Neuronal stem cell (in vitro differentiated cells): ENCODE measurements around the gene RIOK2. TPM values are rescaled to one million over a fixed set of nuclear protein-coding genes. Genes with fewer than 3 reads are reported as not detected.

Experiments
- DNase-seq: peaks from one replicate; pipeline ENCODE4 v3.0.0-alpha.2; 2013; ENCODE audit warnings: low spot score
- H2AFZ ChIP-seq: one replicate; pipeline ENCODE4 v1.6.1; 2013; ENCODE audit warnings: mild to moderate bottlenecking, low read length, inconsistent platforms
- H2AK5ac ChIP-seq: 2 replicates; pipeline ENCODE4 v1.6.1; 2013; ENCODE audit warnings: low read depth, mild to moderate bottlenecking, inconsistent platforms, low read length, moderate library complexity, mixed read lengths
- H2BK120ac ChIP-seq: 2 replicates; pipeline ENCODE4 v1.6.1; 2013; ENCODE audit warnings: low read depth, mild to moderate bottlenecking, inconsistent platforms, low read length, moderate library complexity, mixed read lengths
- H2BK12ac ChIP-seq: one replicate; pipeline ENCODE4 v1.6.1; 2013; ENCODE audit warnings: low read length, inconsistent platforms
- H2BK15ac ChIP-seq: 2 replicates; pipeline ENCODE4 v1.6.1; 2013; ENCODE audit warnings: mild to moderate bottlenecking, low read length, inconsistent platforms, mixed read lengths
- H2BK5ac ChIP-seq: one replicate; pipeline ENCODE4 v1.6.1; 2013; ENCODE audit warnings: inconsistent platforms, mild to moderate bottlenecking, low read length, moderate library complexity
- H3K14ac ChIP-seq: one replicate; pipeline ENCODE4 v1.6.1; 2013; ENCODE audit warnings: low read length, inconsistent platforms
- H3K18ac ChIP-seq: 2 replicates; pipeline ENCODE4 v1.6.1; 2013; ENCODE audit warnings: low read length, inconsistent platforms
- H3K23ac ChIP-seq: 2 replicates; pipeline ENCODE4 v1.6.1; 2013; ENCODE audit warnings: low read depth, mild to moderate bottlenecking, mixed read lengths, low read length, inconsistent platforms; ENCODE audit not compliant: poor library complexity
- H3K27ac ChIP-seq: replicated peaks from 3 replicates; pipeline ENCODE4 v1.5.1; 2013; ENCODE audit warnings: low read length, inconsistent platforms
- H3K27me3 ChIP-seq, 3 experiments: 2 replicates each; pipeline ENCODE4 v1.6.1; 2013; ENCODE audit warnings: low read length in 3 of 3, mild to moderate bottlenecking in 2 of 3, inconsistent platforms in 1 of 3, low read depth in 1 of 3, mixed read lengths in 1 of 3, moderate library complexity in 1 of 3; ENCODE audit not compliant: control insufficient read depth in 3 of 3, insufficient read depth in 3 of 3
- H3K36me3 ChIP-seq, 2 donors: replicated peaks in 1 of 2; 2 replicates each; pipeline ENCODE4 v1.6.1; 2013; ENCODE audit warnings: low read length in 2 of 2; ENCODE audit not compliant: control insufficient read depth in 2 of 2, insufficient read depth in 2 of 2
- H3K4ac ChIP-seq: 2 replicates; pipeline ENCODE4 v1.6.1; 2013; ENCODE audit warnings: inconsistent platforms, mild to moderate bottlenecking, low read length, moderate library complexity
- H3K4me1 ChIP-seq, 2 donors: 1 replicate in 1 of 2; 2 replicates in 1 of 2; pipeline ENCODE4 v1.6.1; 2013; ENCODE audit warnings: low read length in 2 of 2, low read depth in 1 of 2; ENCODE audit not compliant: control insufficient read depth in 2 of 2, insufficient read depth in 1 of 2
- H3K4me2 ChIP-seq: one replicate; pipeline ENCODE4 v1.6.1; 2013; ENCODE audit warnings: mild to moderate bottlenecking, low read length, inconsistent platforms; ENCODE audit not compliant: insufficient read depth, poor library complexity, severe bottlenecking
- H3K4me3 ChIP-seq, 2 donors: 2 replicates each; pipeline ENCODE4 v1.5.1; 2013; ENCODE audit warnings: low read length in 2 of 2, mild to moderate bottlenecking in 2 of 2, inconsistent platforms in 1 of 2, moderate library complexity in 1 of 2
- H3K79me1 ChIP-seq: one replicate; pipeline ENCODE4 v1.6.1; 2013; ENCODE audit warnings: low read depth, mild to moderate bottlenecking, inconsistent platforms, low read length, moderate library complexity
- H3K9ac ChIP-seq: one replicate; pipeline ENCODE4 v1.6.1; 2013; ENCODE audit warnings: mild to moderate bottlenecking, low read depth, low read length, inconsistent platforms; ENCODE audit not compliant: poor library complexity
- H3K9me3 ChIP-seq, 2 donors: replicated peaks in 1 of 2; 2 replicates each; pipeline versions ENCODE3 to v1.6.1; 2013; ENCODE audit warnings: low read length in 2 of 2, mild to moderate bottlenecking in 2 of 2, inconsistent platforms in 1 of 2, low read depth in 1 of 2, mixed read lengths in 1 of 2, moderate library complexity in 1 of 2; ENCODE audit not compliant: control insufficient read depth in 2 of 2, insufficient read depth in 1 of 2
- H4K8ac ChIP-seq: one replicate; pipeline ENCODE4 v1.6.1; 2013; ENCODE audit warnings: low read depth, mild to moderate bottlenecking, inconsistent platforms, low read length, moderate library complexity
- H4K91ac ChIP-seq: one replicate; pipeline ENCODE4 v1.6.1; 2013; ENCODE audit warnings: low read length, low read depth, mild to moderate bottlenecking, inconsistent platforms; ENCODE audit not compliant: poor library complexity
- WGBS, 2 donors: extraction: QIAGEN DNeasy Blood & Tissue Kit; methylation state at CpG; one replicate each; pipeline ENCODE4 v1.1.7; 2013; ENCODE audit warnings: missing lambda C conversion rate in 2 of 2, mixed read lengths in 1 of 2; ENCODE audit not compliant: insufficient read length in 2 of 2, insufficient replicate concordance in 1 of 2; ENCODE audit errors: extremely low coverage in 2 of 2; 5-methylcytosine and 5-hydroxymethylcytosine counted together
- small RNA-seq: library from polyadenylated mRNA; stranded (forward); fragments of <200 nt; extraction: miRNeasy Mini kit (QIAGEN cat#:217004); gene quantifications from one replicate; pipeline ENCODE3, GENCODE V24; 2013; ENCODE audit not compliant: insufficient read depth

The RIOK2 gene

GRCh38 chr5:97111616-97112015 is 71.4 kb downstream of the RIOK2 start:
- H3K4ac ChIP-seq, result no peak overlapping the region
- H3K18ac ChIP-seq, result no peak overlapping the region
- H3K9me3 ChIP-seq, result no peaks in the 10 kb centered on the region
- H4K91ac ChIP-seq, result no peak overlapping the region
- no peak overlapping the region for H3K4me2 ChIP-seq
- no peak overlapping the region for H3K27ac ChIP-seq
- no peaks in the 10 kb centered on the region for H3K27me3 ChIP-seq
- no peaks in the 10 kb centered on the region for H3K79me1 ChIP-seq
- H3K14ac ChIP-seq, result no peak overlapping the region
- H3K36me3 ChIP-seq, result peaks cover 0 to 10% of the 10 kb centered on the region in 2 donors
- H2AK5ac ChIP-seq, result no peak overlapping the region
- no peak overlapping the region for H2BK5ac ChIP-seq
- no peak overlapping the region for H2BK120ac ChIP-seq
- no CpG with 5 or more reads among the region's 4 CpGs for WGBS, 2 donors
- no peak overlapping the region for H2BK12ac ChIP-seq
- H2AFZ ChIP-seq, result no peak overlapping the region
- H4K8ac ChIP-seq, result no peak overlapping the region
- H3K4me3 ChIP-seq, result no peak overlapping the region
- no peak overlapping the region for H2BK15ac ChIP-seq
- H3K23ac ChIP-seq, result no peak overlapping the region
- peaks cover 0 to 4% of the 10 kb centered on the region in 2 donors for H3K4me1 ChIP-seq
- DNase-seq, result no peak
- no peak overlapping the region for H3K9ac ChIP-seq

GRCh38 chr5:97111004-97111403 is 72.0 kb downstream of the RIOK2 start:
- H3K9ac ChIP-seq, result no peak overlapping the region

More at GRCh38 chr5:97111004-97111403, 72.0 kb downstream of the RIOK2 start:
- H3K27ac ChIP-seq, result no peak overlapping the region
- H2BK12ac ChIP-seq, result no peak overlapping the region
- no peaks in the 10 kb centered on the region for H3K27me3 ChIP-seq
- H3K79me1 ChIP-seq, result no peaks in the 10 kb centered on the region
- no peak overlapping the region for H3K4ac ChIP-seq
- no peak overlapping the region for H2BK5ac ChIP-seq
- H3K4me2 ChIP-seq, result no peak overlapping the region
- H2BK120ac ChIP-seq, result no peak overlapping the region
- H3K18ac ChIP-seq, result no peak overlapping the region
- H2BK15ac ChIP-seq, result no peak overlapping the region
- H3K4me3 ChIP-seq, result no peak overlapping the region
- H3K9me3 ChIP-seq, result no peaks in the 10 kb centered on the region
- H3K4me1 ChIP-seq, result peaks cover 0 to 4% of the 10 kb centered on the region in 2 donors
- H3K36me3 ChIP-seq, result peaks cover 0 to 13% of the 10 kb centered on the region in 2 donors
- H4K91ac ChIP-seq, result no peak overlapping the region
- no CpG with 5 or more reads among the region's 5 CpGs for WGBS, 2 donors
- no peak overlapping the region for H4K8ac ChIP-seq
- no peak overlapping the region for H3K14ac ChIP-seq
- DNase-seq, result no peak
- no peak overlapping the region for H2AFZ ChIP-seq
- H3K23ac ChIP-seq, result no peak overlapping the region
- H2AK5ac ChIP-seq, result no peak overlapping the region

Small RNAs within 50 kb of the gene (small RNA-seq; reads per million reads assigned to genes)
- gene RNU1-73P, result not detected
